ENCODE results near the gene PPP1R17.

PPP1R17 gene

DNA sequence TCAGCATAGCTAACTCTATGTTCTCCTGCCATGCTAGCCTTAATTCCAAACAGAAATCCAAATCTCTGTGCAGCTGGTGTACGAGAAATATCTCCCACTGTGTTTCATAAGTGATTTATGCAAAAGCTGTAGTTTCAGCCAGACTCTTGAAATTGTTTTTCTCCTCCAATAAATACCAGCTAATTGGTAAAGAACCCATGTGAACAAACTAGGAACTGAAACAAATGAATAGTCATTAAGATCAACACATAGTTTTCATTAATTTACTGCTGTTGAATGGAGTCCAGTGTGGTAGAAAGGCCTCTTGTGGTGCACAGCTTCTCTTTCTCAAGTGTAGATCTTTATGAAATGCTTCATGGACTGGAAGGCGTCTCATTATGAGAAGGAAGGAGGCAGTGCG is 18.4 kb downstream of the PPP1R17 start:
- no peak for DNase-seq

DNA sequence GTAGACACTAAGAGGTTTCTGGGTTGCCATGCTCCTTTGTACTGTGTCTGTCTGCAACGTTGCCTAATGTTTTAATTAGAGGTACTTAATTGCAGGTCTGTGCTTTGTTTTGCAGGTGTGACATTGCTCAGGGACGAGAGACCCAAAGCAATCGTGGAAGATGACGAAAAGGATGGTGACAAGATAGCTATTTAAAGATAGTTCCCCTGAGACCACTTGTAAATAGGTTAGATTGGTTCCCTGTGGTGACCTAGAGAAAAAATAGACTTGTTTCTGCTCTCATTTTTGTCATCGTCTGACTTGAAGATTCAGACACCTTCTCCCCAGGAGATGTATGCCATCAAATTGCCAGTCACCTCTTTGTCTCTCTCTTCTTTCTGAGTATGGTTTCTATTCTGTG is 20.1 kb downstream of the PPP1R17 start:
- no peak for DNase-seq

DNA sequence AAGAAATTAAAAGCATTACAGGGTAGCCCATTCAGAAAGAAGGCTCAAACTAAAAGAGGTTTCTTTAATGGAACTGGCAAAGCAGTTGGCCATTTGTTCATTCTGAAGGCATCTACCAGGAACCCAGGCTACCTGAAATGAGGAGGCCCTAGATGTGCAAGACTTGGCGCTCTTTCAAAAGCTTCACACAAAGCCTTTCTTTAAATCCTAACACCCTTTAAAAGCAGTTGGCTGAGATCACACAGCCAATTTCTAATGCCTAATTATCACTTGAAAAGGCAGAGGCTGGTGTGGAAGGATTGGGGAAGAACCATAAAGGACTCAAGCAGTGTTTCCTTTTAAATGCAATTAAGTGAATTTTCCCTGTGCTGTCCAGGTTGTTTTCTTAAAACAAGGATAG is 23.2 kb downstream of the PPP1R17 start:
- DNase-seq, result no peak

DNA sequence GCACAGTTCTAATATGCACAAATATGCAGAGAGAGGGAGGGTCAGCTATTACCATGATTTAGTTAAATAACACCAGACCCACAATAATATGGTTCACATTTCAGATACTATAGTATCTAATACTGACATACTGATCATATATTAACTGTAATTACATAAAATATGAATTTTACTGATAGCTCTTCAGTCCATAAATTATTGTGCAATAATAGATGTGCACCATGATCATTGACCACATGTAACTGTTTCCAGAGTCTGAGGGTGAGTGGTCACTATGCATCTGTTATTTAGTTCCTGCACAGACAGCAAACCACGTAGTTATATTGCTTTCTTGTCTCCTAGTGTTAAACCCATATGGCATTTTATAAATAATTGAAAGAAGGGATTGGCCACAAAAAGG is 29.3 kb downstream of the PPP1R17 start:
- no peak for DNase-seq

DNA sequence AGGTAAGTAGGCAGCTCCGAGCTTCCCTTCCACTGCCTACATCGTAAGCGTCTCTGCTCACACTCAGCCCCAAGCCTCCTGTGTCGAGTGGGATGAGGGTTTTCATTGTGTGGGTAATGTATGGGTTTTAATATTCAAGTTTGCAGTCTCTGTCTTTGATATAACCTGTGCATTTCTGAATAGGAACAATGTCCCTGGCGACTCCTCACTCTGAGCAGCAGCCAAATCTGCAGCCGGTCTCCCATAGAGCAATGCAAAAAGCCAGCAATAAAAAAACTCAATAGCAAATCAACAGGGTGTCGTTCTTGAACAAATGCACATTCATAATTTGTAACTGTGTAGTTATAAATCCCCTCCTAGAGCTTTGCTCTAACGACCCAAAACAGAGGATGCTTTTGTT is 33.4 kb downstream of the PPP1R17 start:
- DNase-seq, result no peak

DNA sequence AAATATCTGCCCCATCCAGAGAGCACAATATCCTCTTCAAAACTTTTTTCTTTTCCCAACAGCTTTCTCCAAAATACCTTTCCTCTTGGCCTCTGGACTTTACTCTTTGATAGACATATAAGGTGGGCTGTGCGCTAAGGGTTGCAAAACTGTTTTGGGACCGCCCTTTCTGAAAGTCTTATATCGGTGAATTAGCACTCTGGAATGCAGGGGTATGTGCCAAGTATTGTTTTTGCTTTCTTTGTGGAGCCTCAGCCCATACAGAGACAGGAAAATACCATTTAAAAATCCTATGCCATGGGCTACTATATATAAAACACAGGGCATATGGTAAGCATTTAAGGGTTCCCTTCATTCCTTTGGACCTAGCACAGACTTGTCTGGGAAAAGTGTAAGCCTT is 37.7 kb downstream of the PPP1R17 start:
- no peak for DNase-seq

DNA sequence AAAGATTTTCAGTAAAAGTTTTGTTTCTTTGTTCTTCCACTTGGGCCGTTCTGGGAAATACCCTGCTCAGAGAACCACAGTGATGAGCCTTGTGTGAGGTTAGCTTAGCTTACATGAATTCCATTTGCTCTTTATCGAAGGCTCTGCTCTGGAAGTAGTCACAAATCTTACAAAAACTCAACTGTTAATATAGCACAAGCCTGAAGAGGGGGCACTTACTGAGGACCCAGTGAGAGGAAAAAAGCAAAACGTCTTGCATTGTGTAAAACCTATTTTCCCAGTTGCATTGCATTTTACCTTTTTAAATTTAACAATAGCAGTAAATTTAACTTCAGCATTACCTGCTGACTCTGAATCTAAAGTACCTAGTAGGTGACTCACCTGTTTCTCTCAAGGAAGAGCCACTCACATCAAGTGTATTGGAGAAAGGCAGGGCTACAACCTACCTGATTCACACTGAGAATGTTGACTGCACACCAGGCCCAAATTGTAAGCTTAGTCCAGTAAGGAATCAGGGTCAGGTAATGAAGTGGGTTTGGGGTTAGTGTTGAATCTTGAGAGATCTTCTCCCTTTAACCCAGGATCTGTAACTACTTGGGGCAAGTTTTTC is 42.3 kb downstream of the PPP1R17 start:
- DNase-seq, result no peak

DNA sequence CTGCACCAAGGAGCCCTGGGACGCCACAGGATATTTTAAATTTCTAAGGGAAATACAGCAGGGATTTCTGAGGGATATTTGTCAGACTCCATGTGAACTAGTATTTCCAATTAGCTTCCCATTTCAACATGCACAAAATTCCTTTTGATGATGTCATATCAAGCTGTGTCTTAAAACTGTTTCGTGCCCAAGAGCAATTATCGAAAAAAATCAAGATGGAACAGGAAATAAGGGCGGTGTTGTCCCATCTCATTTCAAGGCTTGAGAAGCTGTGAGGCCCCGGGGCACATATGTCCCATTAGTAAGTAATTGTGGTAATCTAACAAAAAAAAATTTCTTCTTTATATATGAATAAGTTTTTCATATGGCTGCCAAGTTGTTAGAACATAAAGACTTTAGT is 47.4 kb downstream of the PPP1R17 start:
- no peak for DNase-seq

DNA sequence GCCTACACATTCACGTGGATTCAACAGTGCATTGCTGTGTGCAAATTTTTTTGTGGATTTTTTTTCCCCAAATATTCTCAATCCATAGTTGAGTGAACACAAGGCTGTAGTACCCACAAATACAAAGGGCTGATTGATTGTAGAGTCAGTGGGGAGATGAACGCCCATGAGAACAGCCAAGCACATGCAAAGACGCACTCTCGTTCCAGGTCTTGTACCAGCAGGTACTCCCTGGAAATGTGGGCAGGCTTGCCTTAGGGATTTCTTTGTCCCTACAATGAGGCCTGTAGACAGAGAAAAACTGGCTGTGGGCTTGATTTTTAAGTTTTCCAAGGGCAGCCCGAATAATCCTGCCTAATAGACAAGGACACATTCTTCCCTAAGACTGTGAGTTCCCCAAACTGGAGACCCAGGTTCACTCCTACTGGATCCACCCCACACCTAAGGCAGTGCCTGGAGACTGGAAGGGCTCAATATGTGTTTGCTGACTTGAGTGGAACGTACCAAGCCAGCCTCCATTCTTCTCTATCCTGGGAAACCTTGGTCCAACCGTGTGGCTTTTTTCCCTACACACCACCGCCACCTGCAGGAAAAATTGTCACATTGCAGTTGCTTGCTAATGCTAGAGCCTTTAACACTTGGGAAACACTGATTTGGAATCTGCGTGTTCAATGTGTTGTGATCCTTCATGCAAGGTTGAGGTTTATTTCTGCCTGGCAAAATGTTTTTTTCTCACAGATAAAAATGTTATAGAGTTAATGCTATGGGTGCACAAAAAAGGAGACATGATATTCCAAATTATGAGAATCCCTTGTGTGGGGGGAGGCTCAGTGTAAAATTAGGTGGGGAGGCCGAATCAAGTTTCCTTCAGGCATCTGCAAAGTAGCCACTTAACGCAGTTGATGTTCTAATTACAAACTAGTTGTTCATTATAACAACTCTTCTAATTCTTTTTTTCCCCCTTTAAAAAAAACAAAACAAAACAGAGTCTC is 49.3 kb downstream of the PPP1R17 start:
- DNase-seq, result peak; percentile 7

DNA sequence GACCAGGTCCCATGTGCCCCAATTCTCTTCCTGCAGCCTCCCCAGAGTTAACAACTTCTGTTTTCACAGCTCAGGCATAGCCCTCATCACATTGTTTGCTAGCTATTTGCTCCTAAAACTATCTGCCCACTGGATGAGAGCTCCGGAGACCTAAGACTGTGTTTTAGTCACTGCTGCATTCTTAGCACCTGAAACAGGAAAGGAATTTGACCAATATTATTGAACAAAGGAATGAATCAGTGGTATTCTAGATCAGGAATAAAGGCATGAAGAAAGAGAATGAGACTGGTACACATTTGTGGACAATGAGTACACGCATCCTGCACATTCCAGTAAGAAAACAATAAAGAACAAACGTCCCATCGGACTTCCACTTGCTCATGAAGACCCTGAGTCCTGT is 54.8 kb downstream of the PPP1R17 start:
- no peak for DNase-seq

DNA sequence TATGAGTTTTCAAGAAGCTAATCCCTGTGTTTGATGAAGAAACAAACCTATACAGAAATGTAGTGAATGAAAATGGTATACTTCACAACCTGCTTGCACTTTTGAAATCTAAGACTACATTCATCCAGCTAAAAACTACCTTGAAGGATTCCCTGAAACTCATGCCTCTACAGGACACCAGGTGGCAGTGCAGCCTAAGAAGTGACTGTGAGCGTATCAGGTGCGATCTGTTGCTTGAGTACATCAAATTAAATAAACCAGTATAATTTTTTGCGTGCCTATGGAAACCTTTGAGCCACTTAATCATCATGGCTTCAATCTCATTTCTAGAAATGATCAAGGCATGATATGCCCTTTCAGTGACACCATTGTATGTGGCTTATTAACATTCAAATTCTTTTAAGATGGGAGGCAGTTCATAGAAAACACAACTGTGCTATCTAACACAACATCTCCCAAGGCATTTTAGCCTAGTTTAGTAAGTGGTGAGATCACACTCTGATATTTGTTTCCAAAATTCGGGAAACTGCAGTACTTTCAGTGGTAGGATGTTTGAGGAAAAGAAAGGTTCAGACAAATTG is 57.4 kb downstream of the PPP1R17 start:
- peak; percentile 3 for DNase-seq

DNA sequence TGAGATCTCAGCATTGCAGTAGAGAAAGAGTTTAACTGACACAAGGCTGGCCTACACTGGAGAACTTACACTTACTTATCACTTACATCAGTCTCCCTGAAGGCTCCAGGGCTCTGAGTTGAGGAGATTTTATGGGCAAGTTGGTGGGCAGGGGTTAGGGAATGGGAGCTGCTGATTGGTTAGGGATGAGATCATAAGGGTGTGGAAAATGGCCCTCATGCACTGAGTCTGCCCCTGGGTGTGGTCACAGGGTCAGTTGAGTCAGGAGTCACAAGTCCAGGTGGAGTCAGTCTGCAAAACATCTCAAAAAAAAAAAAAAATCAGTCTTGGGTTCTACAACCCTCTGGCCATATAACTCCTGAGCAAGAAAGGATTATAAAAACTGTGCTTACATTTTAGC is 60.5 kb downstream of the PPP1R17 start:
- no peak for DNase-seq

DNA sequence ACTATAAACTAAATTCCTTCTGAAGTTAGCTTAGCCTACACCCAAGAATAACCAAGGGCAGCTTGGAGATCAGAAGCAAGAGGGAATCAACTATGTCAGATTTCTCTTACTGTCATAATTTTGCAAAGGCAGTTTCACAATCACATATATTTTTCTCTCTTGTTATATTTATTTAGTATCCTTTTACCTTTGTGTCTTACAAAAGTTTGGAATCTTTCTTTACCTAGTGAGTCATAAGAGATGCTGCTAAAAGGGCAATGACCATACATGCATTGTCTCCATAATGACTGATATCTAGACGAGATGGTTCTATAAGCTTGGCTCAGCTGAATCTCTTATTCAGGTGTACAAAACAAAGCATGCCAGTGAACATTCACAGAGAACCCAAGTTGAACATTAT is 61.1 kb downstream of the PPP1R17 start:
- no peak for DNase-seq

DNA sequence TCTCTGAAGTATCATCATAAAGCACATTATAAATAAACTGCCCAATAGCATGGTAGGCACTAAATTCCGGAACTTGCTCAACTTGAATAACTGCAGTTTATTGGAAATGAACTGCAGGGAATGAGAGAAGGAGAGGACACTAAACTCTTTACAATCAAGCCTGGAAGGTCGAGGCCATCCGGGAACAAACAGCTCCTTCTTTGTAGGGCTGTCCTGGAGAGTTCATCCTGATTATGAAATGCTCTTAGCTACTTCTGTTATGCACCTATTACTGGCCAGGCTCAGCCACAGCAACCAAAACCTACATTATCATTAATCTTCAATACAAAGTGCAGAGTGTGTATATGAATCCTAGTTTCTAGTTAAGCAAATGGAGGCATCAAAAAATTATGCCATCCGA is 64.7 kb downstream of the PPP1R17 start:
- DNase-seq, result no peak
